ENCODE measurements around the gene S100A5. TPM values are rescaled to one million over a fixed set of nuclear protein-coding genes. Genes with fewer than 3 reads are reported as not detected.

S100A5 gene
- total and polyA plus RNA-seq, 9 of the 15 experiments (the other 6 are each of a cell fraction or from before 2014, with no cell fraction given): 0.56 to 1.4 (median 0.64) TPM; not detected in 5

DNA sequence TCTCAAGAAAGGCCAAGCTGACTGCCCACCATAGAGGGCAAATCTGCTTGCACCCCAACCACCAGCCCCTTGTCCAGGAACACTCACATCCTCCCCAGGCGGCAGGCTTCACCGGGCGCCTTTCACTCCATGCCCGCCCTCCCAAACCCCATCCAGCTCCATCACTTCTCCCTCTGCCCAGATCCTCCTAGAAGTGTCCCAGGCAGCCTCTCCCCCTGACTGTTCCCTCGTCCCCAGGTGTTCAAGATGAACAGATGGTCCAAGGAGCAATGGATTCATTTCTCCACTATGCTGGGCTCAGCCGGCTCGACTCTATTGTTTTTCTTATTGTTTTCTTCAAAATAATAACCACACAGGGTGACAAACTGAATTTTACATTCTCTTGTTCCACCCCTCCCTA lies 27.1 kb downstream of the S100A5 start (continued):
- TF ChIP-seq, protein P1, sequence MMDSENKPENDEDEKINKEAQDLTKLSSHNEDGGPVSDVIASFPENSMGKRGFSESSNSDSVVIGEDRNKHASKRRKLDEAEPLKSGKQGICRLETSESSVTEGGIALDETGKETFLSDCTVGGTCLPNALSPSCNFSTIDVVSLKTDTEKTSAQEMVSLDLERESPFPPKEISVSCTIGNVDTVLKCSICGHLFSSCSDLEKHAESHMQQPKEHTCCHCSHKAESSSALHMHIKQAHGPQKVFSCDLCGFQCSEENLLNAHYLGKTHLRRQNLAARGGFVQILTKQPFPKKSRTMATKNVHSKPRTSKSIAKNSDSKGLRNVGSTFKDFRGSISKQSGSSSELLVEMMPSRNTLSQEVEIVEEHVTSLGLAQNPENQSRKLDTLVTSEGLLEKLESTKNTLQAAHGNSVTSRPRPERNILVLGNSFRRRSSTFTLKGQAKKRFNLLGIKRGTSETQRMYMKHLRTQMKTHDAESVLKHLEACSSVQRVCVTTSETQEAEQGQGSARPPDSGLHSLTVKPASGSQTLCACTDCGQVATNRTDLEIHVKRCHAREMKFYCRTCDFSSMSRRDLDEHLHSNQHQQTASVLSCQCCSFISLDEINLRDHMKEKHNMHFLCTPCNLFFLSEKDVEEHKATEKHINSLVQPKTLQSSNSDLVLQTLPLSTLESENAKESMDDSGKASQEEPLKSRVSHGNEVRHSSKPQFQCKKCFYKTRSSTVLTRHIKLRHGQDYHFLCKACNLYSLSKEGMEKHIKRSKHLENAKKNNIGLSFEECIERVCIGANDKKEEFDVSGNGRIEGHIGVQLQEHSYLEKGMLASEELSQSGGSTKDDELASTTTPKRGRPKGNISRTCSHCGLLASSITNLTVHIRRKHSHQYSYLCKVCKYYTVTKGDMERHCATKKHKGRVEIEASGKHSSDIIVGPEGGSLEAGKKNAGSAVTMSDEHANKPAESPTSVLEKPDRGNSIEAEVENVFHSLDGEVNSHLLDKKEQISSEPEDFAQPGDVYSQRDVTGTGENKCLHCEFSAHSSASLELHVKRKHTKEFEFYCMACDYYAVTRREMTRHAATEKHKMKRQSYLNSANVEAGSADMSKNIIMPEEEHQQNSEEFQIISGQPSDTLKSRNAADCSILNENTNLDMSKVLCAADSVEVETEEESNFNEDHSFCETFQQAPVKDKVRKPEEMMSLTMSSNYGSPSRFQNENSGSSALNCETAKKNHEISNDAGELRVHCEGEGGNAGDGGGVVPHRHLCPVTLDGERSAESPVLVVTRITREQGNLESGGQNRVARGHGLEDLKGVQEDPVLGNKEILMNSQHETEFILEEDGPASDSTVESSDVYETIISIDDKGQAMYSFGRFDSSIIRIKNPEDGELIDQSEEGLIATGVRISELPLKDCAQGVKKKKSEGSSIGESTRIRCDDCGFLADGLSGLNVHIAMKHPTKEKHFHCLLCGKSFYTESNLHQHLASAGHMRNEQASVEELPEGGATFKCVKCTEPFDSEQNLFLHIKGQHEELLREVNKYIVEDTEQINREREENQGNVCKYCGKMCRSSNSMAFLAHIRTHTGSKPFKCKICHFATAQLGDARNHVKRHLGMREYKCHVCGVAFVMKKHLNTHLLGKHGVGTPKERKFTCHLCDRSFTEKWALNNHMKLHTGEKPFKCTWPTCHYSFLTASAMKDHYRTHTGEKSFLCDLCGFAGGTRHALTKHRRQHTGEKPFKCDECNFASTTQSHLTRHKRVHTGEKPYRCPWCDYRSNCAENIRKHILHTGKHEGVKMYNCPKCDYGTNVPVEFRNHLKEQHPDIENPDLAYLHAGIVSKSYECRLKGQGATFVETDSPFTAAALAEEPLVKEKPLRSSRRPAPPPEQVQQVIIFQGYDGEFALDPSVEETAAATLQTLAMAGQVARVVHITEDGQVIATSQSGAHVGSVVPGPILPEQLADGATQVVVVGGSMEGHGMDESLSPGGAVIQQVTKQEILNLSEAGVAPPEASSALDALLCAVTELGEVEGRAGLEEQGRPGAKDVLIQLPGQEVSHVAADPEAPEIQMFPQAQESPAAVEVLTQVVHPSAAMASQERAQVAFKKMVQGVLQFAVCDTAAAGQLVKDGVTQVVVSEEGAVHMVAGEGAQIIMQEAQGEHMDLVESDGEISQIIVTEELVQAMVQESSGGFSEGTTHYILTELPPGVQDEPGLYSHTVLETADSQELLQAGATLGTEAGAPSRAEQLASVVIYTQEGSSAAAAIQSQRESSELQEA (IDR thresholded peaks at IDR 0.05; ENCODE audit: low read depth): no peak
- TF ChIP-seq KLF10 (CRISPR knock-in tag; IDR thresholded peaks at IDR 0.05): no peak

DNA sequence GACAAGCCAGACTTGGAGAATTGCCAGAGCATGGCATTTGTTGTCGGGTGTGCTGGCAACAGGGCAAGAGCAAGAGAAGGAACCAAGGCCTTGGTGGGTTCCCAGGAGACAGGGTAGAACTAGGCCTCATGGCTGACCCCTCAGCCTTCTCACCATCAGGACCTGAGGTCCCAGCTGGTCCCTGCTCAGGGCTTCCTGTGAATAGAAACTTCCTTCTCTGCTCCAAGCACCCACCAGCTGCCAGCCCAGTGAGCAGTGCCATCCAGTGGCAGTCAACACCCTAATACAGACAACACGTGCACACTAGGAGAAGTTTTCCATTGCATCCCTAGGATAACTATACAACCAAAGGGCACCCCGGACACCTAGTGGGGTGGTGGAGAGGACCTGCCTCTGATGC lies 27.7 kb downstream of the S100A5 start:
- in situ Hi-C loops (cut with MboI): loop anchor here (10.0 kb wide), 1 partner anchor 52 kb away; the partner anchor contains the start of gene S100A2
- DNase-seq (ENCODE audit: extremely low read depth in 1 of 4, low spot score in 3 of 4) (no peak), FAIRE-seq (no peak), ATAC-seq (no peak)
- intact Hi-C loops (cut with micrococcal nuclease): loop anchor here (5.0 to 10.0 kb wide), 3 partner anchors 159 to 474 kb away; partner anchors contain the start of genes ILF2, RAB13 and SLC27A3
- H3K4me1 ChIP-seq (replicated peaks in 1 of 2; ENCODE audit: control insufficient read depth in 2 of 2, insufficient read depth in 2 of 2, low read length in 2 of 2): peaks cover 9 to 19% of the 10 kb centered on the region in 2 experiments; a peak in 3 of 5 replicates
- H3K36me3 ChIP-seq (ENCODE audit: control insufficient read depth, insufficient read depth, low read length): no peaks in the 10 kb centered on the region
- WGBS (ENCODE audit: insufficient coverage, low coverage, missing lambda C conversion rate): 49% methylated on average over 3 of the region's 3 CpGs
- no peaks in the 10 kb centered on the region for H3K9me1 ChIP-seq (ENCODE audit: control insufficient read depth, insufficient read depth, low read length)
- no peak overlapping the region for H3K4me2 ChIP-seq (ENCODE audit: insufficient read depth, low read length)
- no peaks in the 10 kb centered on the region for H3K79me2 ChIP-seq (ENCODE audit: control insufficient read depth, insufficient read depth, low read length)
- no peak overlapping the region for H3K27ac ChIP-seq (ENCODE audit: extremely low read depth, low read depth, low read length)
- ChIA-PET CTCF (ENCODE audit: low intra/inter-chr PET ratio) (interaction anchor here (0.6 to 4.6 kb wide), 2 partner anchors 54 to 61 kb away, joined by 3 to 58 read pairs; partner anchors contain the start of gene S100A2), POLR2A (no interaction called here)
- no TSS peak for BruUV-seq (replicated peaks)
- H4K20me1 ChIP-seq (replicated peaks; ENCODE audit: control insufficient read depth, insufficient read depth, low read length): no peaks in the 10 kb centered on the region
- no peak overlapping the region for H3K4me3 ChIP-seq
- H3K9me3 ChIP-seq (replicated peaks; ENCODE audit: control insufficient read depth, insufficient read depth, low read depth, low read length): no peaks in the 10 kb centered on the region
- no peaks in the 10 kb centered on the region for H3K27me3 ChIP-seq (ENCODE audit: control insufficient read depth in 2 of 2, insufficient read depth in 2 of 2, low read length in 2 of 2)
- H3K9ac ChIP-seq (ENCODE audit: insufficient read depth in 1 of 2, low read depth in 2 of 2, low read length in 2 of 2): no peak overlapping the region
- no peak overlapping the region for H2AFZ ChIP-seq (ENCODE audit: low read depth, low read length)
- no peak for TF ChIP-seq MTA3 (IDR thresholded peaks at IDR 0.05; ENCODE audit: borderline replicate concordance)
- no peak for TF ChIP-seq NCOA4 (IDR thresholded peaks at IDR 0.05; ENCODE audit: partially characterized antibody)
- no peak for TF ChIP-seq SAFB (IDR thresholded peaks at IDR 0.05; ENCODE audit: borderline replicate concordance, low read depth, low read length)
- no peak for TF ChIP-seq ZKSCAN1 (IDR thresholded peaks at IDR 0.05; ENCODE audit: low read depth, low read length)
- TF ChIP-seq XRCC3 (IDR thresholded peaks at IDR 0.05): no peak
- TF ChIP-seq, protein P2, sequence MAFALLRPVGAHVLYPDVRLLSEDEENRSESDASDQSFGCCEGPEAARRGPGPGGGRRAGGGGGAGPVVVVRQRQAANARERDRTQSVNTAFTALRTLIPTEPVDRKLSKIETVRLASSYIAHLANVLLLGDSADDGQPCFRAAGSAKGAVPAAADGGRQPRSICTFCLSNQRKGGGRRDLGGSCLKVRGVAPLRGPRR (CRISPR knock-in tag; IDR thresholded peaks at IDR 0.05): no peak
- no peak for TF ChIP-seq HMG20A (CRISPR knock-in tag; conservative IDR thresholded peaks at IDR 0.05)
- TF ChIP-seq MCM7 (IDR thresholded peaks at IDR 0.05): no peak
- TF ChIP-seq ZBTB8A (IDR thresholded peaks at IDR 0.05; ENCODE audit: partially characterized antibody): no peak
- no peak for TF ChIP-seq BDP1 (IDR thresholded peaks at IDR 0.05; ENCODE audit: insufficient read depth, insufficient read length)
- TF ChIP-seq GATA2 (CRISPR knock-in tag; IDR thresholded peaks at IDR 0.05): no peak

Data from K562 (cell line).